Spinal cord (tissue), 10 donors: ENCODE results near the gene PCSK6. TPM values are rescaled to one million over a fixed set of nuclear protein-coding genes. Genes with fewer than 3 reads are reported as not detected.
"Not testable (repeated sequence)": the region's sequence is repeated elsewhere in the genome, so short reads cannot be mapped to it uniquely, and the experiment has no call there.

Experiments
- DNase-seq, 6 donors: peaks; one replicate each; pipeline versions ENCODE4 v3.0.0 to v3.0.0-alpha.2; 2013 to 2015; ENCODE audit warnings: low spot score in 6 of 6, low read depth in 4 of 6
- H3K27ac ChIP-seq: one replicate; pipeline ENCODE4 v1.5.1; 2013; ENCODE audit warnings: low read depth, low read length, control low read depth
- H3K27me3 ChIP-seq: one replicate; pipeline ENCODE4 v1.6.1; 2013; ENCODE audit warnings: low read length; ENCODE audit not compliant: control insufficient read depth, insufficient read depth
- H3K36me3 ChIP-seq: one replicate; pipeline ENCODE4 v1.6.1; 2013; ENCODE audit warnings: low read length; ENCODE audit not compliant: control insufficient read depth, insufficient read depth
- H3K4me1 ChIP-seq: one replicate; pipeline ENCODE4 v1.6.1; 2013; ENCODE audit warnings: low read length; ENCODE audit not compliant: control insufficient read depth, insufficient read depth
- H3K4me3 ChIP-seq: one replicate; pipeline ENCODE4 v1.5.1; 2013; ENCODE audit warnings: low read depth, low read length, control low read depth
- H3K9me3 ChIP-seq: one replicate; pipeline ENCODE4 v1.6.1; 2013; ENCODE audit warnings: low read length; ENCODE audit not compliant: control insufficient read depth, insufficient read depth
- WGBS: methylation state at CpG from one replicate; pipeline ENCODE4 v1.1.5; 2013; ENCODE audit warnings: missing lambda C conversion rate; ENCODE audit not compliant: insufficient coverage; 5-methylcytosine and 5-hydroxymethylcytosine counted together
- polyA plus RNA-seq, 2 donors: library from polyadenylated mRNA; unstranded; fragments of 120-200 nt; gene quantifications; one replicate each; pipeline ENCODE4 v1.2.1, GENCODE V29; 2013; ENCODE audit not compliant: insufficient read length in 2 of 2
- total RNA-seq, 2 donors: library from RNA; depleted of rRNA in 1 of 2; stranded (reverse); fragments of 120-200 nt in 1 of 2; fragments of >200 nt in 1 of 2; gene quantifications; one replicate each; pipeline versions ENCODE4 v1.2.3 to v1.2.4, GENCODE V29; 2013 to 2014
- donor health status: healthy.

The PCSK6 gene
- total and polyA plus RNA-seq, 4 donors: 8.6 to 14.3 (median 11.7) TPM

GRCh38 chr15:101464999-101465669 lies 24.4 kb downstream of the PCSK6 start:
- peaks cover 8% of the 10 kb centered on the region for H3K4me1 ChIP-seq
- no peak for DNase-seq
- H3K36me3 ChIP-seq: no peaks in the 10 kb centered on the region
- no peak overlapping the region for H3K4me3 ChIP-seq
- peaks cover 1% of the 10 kb centered on the region for H3K9me3 ChIP-seq
- H3K27ac ChIP-seq: no peak overlapping the region
- 89% methylated on average over 16 of the region's 16 CpGs for WGBS
- H3K27me3 ChIP-seq: no peaks in the 10 kb centered on the region

GRCh38 chr15:101464256-101464998 lies 25.1 kb downstream of the PCSK6 start:
- H3K36me3 ChIP-seq: no peaks in the 10 kb centered on the region
- peaks cover 3% of the 10 kb centered on the region for H3K4me1 ChIP-seq
- H3K27ac ChIP-seq: no peak overlapping the region
- no peak overlapping the region for H3K4me3 ChIP-seq
- no peaks in the 10 kb centered on the region for H3K27me3 ChIP-seq
- 92% methylated on average over 19 of the region's 20 CpGs for WGBS
- DNase-seq: no peak
- peaks cover 1% of the 10 kb centered on the region for H3K9me3 ChIP-seq

DNA sequence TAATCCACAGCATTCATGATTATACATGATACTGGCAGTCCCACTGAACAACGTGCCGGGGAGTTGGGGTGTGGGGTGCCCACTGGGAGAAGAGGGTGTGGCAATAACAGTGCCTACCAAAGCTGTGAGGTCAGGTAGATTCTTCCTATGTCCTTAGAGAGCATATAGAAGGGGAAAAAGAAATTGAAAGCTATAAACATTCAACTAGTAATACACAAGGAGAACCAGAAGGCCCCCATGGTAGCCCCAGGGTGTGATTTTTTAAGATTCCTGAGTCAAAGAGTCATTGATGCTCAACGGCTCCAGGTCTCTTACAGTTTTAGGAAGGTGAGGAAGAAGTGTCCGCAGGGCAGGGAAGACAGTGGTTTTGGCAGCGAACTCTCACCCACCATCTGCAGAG lies 25.8 kb downstream of the PCSK6 start:
- not testable (repeated sequence) for H3K36me3 ChIP-seq, H3K27me3 ChIP-seq, H3K27ac ChIP-seq, DNase-seq, H3K4me1 ChIP-seq, H3K9me3 ChIP-seq, H3K4me3 ChIP-seq
- WGBS: no CpG with 5 or more reads among the region's 5 CpGs

GRCh38 chr15:101463270-101463669 lies 26.2 kb downstream of the PCSK6 start:
- WGBS: 62% methylated on average over 5 of the region's 8 CpGs
- DNase-seq: no peak
- Histone ChIP-seq H3K9me3 (peaks cover 1% of the 10 kb centered on the region), H3K4me1 (peaks cover 3% of the 10 kb centered on the region), H3K4me3 (no peak overlapping the region), H3K27me3 (no peaks in the 10 kb centered on the region), H3K27ac (no peak overlapping the region), H3K36me3 (no peaks in the 10 kb centered on the region)

DNA sequence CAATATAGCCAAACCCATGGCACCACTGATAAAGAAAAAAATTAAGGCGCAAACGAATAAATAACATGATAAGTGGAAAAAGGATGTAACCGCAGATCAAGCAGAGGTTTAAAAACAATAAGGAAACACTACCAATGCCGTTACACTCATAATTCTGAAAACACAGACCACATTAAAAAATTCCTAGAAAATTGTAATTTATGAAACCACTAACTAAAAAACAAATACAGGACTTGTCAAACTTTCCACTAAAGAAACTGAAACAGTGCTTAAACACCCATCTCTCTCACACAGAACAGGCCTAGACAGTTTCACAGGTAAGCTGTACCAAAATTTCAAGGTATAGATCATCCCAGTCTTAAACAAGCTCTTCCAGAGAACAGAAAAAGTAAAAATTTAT lies 28.4 kb downstream of the PCSK6 start:
- Histone ChIP-seq H3K9me3 (peaks cover 1% of the 10 kb centered on the region), H3K27ac (no peak overlapping the region), H3K4me1 (peaks cover 7% of the 10 kb centered on the region), H3K4me3 (no peak overlapping the region), H3K36me3 (no peaks in the 10 kb centered on the region), H3K27me3 (no peaks in the 10 kb centered on the region)
- WGBS: no CpG with 5 or more reads among the region's 4 CpGs
- DNase-seq: no peak

GRCh38 chr15:101459579-101460300 lies 29.8 kb downstream of the PCSK6 start:
- H3K4me1 ChIP-seq: peaks cover 13% of the 10 kb centered on the region
- no peak for DNase-seq
- 91% methylated on average over 7 of the region's 12 CpGs for WGBS
- no peaks in the 10 kb centered on the region for H3K36me3 ChIP-seq
- H3K27me3 ChIP-seq: no peaks in the 10 kb centered on the region
- no peak overlapping the region for H3K27ac ChIP-seq
- H3K9me3 ChIP-seq: no peaks in the 10 kb centered on the region
- H3K4me3 ChIP-seq: no peak overlapping the region

GRCh38 chr15:101458908-101459578 lies 30.5 kb downstream of the PCSK6 start:
- H3K36me3 ChIP-seq: no peaks in the 10 kb centered on the region
- H3K4me1 ChIP-seq: peaks cover 13% of the 10 kb centered on the region
- H3K27me3 ChIP-seq: no peaks in the 10 kb centered on the region
- no peak overlapping the region for H3K27ac ChIP-seq
- WGBS: 63% methylated on average over 11 of the region's 16 CpGs
- DNase-seq: peak in 1 of 6 donors; percentile 40
- no peaks in the 10 kb centered on the region for H3K9me3 ChIP-seq
- no peak overlapping the region for H3K4me3 ChIP-seq

DNA sequence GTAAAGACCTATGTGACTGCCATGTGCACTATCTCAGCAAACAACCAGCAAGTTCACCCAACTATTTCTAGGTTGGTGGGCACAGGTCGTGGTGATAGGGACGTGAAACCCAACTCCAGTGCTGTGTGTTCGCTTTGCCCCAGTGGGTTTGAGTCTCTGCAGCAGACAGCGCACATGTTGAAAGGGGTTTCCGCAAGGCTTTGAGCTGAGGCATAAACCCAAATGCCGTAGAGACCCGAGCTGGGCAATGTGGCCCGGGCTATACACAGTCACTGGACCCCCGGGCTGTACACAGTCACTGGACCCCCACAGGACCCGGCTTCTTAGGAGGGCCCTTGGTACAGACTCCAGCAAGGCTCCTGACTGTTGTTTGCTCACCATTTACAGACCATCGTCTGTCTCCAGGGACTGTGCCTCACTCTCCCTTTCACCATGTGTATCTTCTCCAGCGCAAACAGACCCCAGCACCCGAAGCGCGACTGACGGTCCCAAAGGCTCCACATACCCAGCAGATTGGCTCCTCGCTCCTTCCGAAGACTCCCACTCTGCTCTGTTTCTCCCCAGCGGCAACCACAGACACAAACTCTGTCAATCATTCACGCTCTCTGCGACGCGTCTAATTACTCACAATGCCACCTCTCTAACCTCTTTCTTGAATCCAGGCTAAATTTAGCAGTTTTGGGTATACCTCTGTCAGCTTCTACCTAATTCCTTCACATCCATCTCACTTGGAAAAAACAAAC lies 31.2 kb downstream of the PCSK6 start:
- no peak overlapping the region for H3K27ac ChIP-seq
- DNase-seq: no peak
- 88% methylated on average over 23 of the region's 23 CpGs for WGBS
- no peak overlapping the region for H3K4me3 ChIP-seq
- H3K36me3 ChIP-seq: no peaks in the 10 kb centered on the region
- H3K9me3 ChIP-seq: no peaks in the 10 kb centered on the region
- no peaks in the 10 kb centered on the region for H3K27me3 ChIP-seq
- peaks cover 13% of the 10 kb centered on the region for H3K4me1 ChIP-seq

- H3K36me3 ChIP-seq: no peaks in the 10 kb centered on the region
- 67% methylated on average over 9 of the region's 9 CpGs for WGBS
- peaks cover 16% of the 10 kb centered on the region for H3K4me1 ChIP-seq
- no peaks in the 10 kb centered on the region for H3K9me3 ChIP-seq
- H3K4me3 ChIP-seq: no peak overlapping the region
- no peaks in the 10 kb centered on the region for H3K27me3 ChIP-seq
- DNase-seq: peak in 1 of 6 donors; percentile 45
- no peak overlapping the region for H3K27ac ChIP-seq
Observed at GRCh38 chr15:101457696-101458095, 31.8 kb downstream of the PCSK6 start.
